ENCODE measurements around the gene SUMO3.

Gene SUMO3

GRCh38 chr21:44773291-44773932 lies 44.5 kb downstream of the SUMO3 start:
- TF ChIP-seq CTCF (IDR thresholded peaks at IDR 0.05; ENCODE audit: insufficient read depth, low read depth, low read length, missing control alignments): no peak
- DNase-seq (ENCODE audit: low read depth): no peak

GRCh38 chr21:44771896-44772525 lies 45.9 kb downstream of the SUMO3 start:
- no peak for TF ChIP-seq CTCF (IDR thresholded peaks at IDR 0.05; ENCODE audit: insufficient read depth, low read depth, low read length, missing control alignments)
- H3K4me3 ChIP-seq (ENCODE audit: low read depth, low read length): no peak overlapping the region
- DNase-seq (ENCODE audit: low read depth): no peak

More at GRCh38 chr21:44773291-44773932, 44.5 kb downstream of the SUMO3 start:
- no peak overlapping the region for H3K4me3 ChIP-seq (ENCODE audit: low read depth, low read length)

- no peak for DNase-seq (ENCODE audit: low read depth)
- H3K4me3 ChIP-seq (ENCODE audit: low read depth, low read length): no peak overlapping the region
- TF ChIP-seq CTCF (IDR thresholded peaks at IDR 0.05; ENCODE audit: insufficient read depth, low read depth, low read length, missing control alignments): no peak
These were observed 49.7 kb downstream of the SUMO3 start for GRCh38 chr21:44767834-44768831.

GRCh38 chr21:44766818-44767354 lies 51.0 kb downstream of the SUMO3 start:
- no peak for TF ChIP-seq CTCF (IDR thresholded peaks at IDR 0.05; ENCODE audit: insufficient read depth, low read depth, low read length, missing control alignments)
- no peak for DNase-seq (ENCODE audit: low read depth)
- H3K4me3 ChIP-seq (ENCODE audit: low read depth, low read length): no peak overlapping the region

- no peak for TF ChIP-seq CTCF (IDR thresholded peaks at IDR 0.05; ENCODE audit: insufficient read depth, low read depth, low read length, missing control alignments)
- no peak overlapping the region for H3K4me3 ChIP-seq (ENCODE audit: low read depth, low read length)
- DNase-seq (ENCODE audit: low read depth): no peak
These were observed 51.6 kb downstream of the SUMO3 start for GRCh38 chr21:44766014-44766817.
